KMS-11 (cell line): ENCODE results near the gene PRMT3.

Experiments used
- H2AFZ ChIP-seq: fragments of 200-600 bp; sonication (generic); 2 replicates; pipeline ENCODE4 v1.6.1; 2016; ENCODE audit warnings: antibody characterized with exemption, mixed run types, low read depth
- H3K27ac ChIP-seq: fragments of 200-600 bp; sonication (generic); 2 replicates; pipeline ENCODE4 v1.6.1; 2016; ENCODE audit warnings: mild to moderate bottlenecking, mixed run types
- H3K27me3 ChIP-seq: fragments of 200-600 bp; sonication (generic); 2 replicates; pipeline ENCODE4 v1.6.1; 2017; ENCODE audit warnings: mild to moderate bottlenecking, low read depth, mixed run types, moderate library complexity; ENCODE audit not compliant: insufficient read depth
- H3K36me3 ChIP-seq: fragments of 200-600 bp; sonication (generic); 2 replicates; pipeline ENCODE4 v1.6.1; 2017; ENCODE audit warnings: mild to moderate bottlenecking, mixed run types; ENCODE audit not compliant: insufficient read depth
- H3K4me1 ChIP-seq: fragments of 200-600 bp; sonication (generic); 2 replicates; pipeline ENCODE4 v1.6.1; 2016; ENCODE audit warnings: mild to moderate bottlenecking, low read depth, mixed run types; ENCODE audit not compliant: poor library complexity, severe bottlenecking
- H3K4me2 ChIP-seq: fragments of 200-600 bp; sonication (generic); 2 replicates; pipeline ENCODE4 v1.7.0; 2016; ENCODE audit warnings: mild to moderate bottlenecking, mixed run types
- H3K4me3 ChIP-seq: fragments of 200-600 bp; sonication (generic); IDR thresholded peaks from 2 replicates; pipeline ENCODE4 v1.6.1; 2017; ENCODE audit warnings: low read depth, low read length, mixed read lengths; ENCODE audit not compliant: insufficient read depth
- H3K79me2 ChIP-seq: fragments of 200-600 bp; sonication (generic); 2 replicates; pipeline ENCODE4 v1.6.1; 2016; ENCODE audit warnings: low read depth, mixed run types; ENCODE audit not compliant: insufficient read depth
- H3K9ac ChIP-seq: fragments of 200-600 bp; sonication (generic); 2 replicates; pipeline ENCODE4 v1.6.1; 2016; ENCODE audit warnings: mild to moderate bottlenecking, mixed run types
- H4K20me1 ChIP-seq: fragments of 200-600 bp; sonication (generic); 2 replicates; pipeline ENCODE4 v1.6.1; 2016; ENCODE audit warnings: mild to moderate bottlenecking, mixed run types; ENCODE audit not compliant: insufficient read depth
- TF ChIP-seq, protein P1 (sequence below): fragments of 200-600 bp; sonication (generic); conservative IDR thresholded peaks from 2 replicates; pipeline ENCODE4 v1.6.1; 2017; ENCODE audit warnings: low read depth, mild to moderate bottlenecking, antibody characterized with exemption, low read length, moderate library complexity, mixed read lengths

The PRMT3 gene

GRCh38 chr11:20474176-20474881 is 86.8 kb downstream of the PRMT3 start:
- TF ChIP-seq, protein P1, sequence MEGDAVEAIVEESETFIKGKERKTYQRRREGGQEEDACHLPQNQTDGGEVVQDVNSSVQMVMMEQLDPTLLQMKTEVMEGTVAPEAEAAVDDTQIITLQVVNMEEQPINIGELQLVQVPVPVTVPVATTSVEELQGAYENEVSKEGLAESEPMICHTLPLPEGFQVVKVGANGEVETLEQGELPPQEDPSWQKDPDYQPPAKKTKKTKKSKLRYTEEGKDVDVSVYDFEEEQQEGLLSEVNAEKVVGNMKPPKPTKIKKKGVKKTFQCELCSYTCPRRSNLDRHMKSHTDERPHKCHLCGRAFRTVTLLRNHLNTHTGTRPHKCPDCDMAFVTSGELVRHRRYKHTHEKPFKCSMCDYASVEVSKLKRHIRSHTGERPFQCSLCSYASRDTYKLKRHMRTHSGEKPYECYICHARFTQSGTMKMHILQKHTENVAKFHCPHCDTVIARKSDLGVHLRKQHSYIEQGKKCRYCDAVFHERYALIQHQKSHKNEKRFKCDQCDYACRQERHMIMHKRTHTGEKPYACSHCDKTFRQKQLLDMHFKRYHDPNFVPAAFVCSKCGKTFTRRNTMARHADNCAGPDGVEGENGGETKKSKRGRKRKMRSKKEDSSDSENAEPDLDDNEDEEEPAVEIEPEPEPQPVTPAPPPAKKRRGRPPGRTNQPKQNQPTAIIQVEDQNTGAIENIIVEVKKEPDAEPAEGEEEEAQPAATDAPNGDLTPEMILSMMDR = no peak
- no peak overlapping the region for H3K9ac ChIP-seq
- H3K27me3 ChIP-seq = no peaks in the 10 kb centered on the region
- no peaks in the 10 kb centered on the region for H3K79me2 ChIP-seq
- H2AFZ ChIP-seq = no peak overlapping the region
- no peak overlapping the region for H3K4me2 ChIP-seq
- H3K36me3 ChIP-seq = no peaks in the 10 kb centered on the region
- H3K4me3 ChIP-seq = no peak overlapping the region
- H3K4me1 ChIP-seq = no peaks in the 10 kb centered on the region
- H3K27ac ChIP-seq = no peak overlapping the region
- H4K20me1 ChIP-seq = no peaks in the 10 kb centered on the region

DNA sequence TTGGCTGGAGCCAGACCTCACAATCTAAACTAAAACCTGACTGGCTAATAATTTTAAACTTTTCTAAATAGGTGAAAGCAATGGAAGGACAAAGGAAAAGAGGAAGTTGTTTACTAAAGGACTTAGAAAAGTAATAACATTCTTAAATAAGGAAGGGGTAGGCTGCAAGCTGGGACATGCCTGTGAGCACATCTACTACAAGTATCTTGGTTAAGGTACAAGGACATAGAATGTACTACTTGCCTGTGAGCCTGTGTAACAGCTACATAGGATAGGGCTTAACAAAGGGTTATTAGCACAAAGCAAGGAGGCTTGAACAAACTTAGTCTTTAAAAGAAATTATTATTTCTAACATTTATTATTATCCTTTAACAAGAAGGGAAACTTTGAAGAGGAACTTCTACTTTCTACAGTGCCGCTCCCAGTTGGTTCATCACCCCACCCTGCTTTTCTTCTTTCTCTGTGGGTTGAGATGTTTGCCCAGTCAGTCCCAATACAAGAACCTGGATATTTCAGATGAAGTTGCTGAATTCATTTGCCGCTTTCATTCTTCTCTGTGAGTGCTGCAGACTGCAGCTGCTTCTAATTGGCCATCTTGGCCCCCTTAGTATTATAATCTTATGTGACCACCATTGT is 87.5 kb downstream of the PRMT3 start:
- Histone ChIP-seq H3K4me2 (no peak overlapping the region), H3K36me3 (no peaks in the 10 kb centered on the region), H4K20me1 (no peaks in the 10 kb centered on the region), H3K4me1 (no peaks in the 10 kb centered on the region), H2AFZ (no peak overlapping the region), H3K27ac (no peak overlapping the region), H3K4me3 (no peak overlapping the region), H3K79me2 (peaks cover 4% of the 10 kb centered on the region; the same call in 1 of the 2 replicates), H3K9ac (no peak overlapping the region), H3K27me3 (no peaks in the 10 kb centered on the region)
- TF ChIP-seq, protein P1 = no peak

GRCh38 chr11:20477418-20478090 is 90.0 kb downstream of the PRMT3 start:
- H3K4me1 ChIP-seq = no peaks in the 10 kb centered on the region
- no peak overlapping the region for H3K27ac ChIP-seq
- no peak overlapping the region for H3K4me2 ChIP-seq
- H3K9ac ChIP-seq = no peak overlapping the region
- H3K27me3 ChIP-seq = no peaks in the 10 kb centered on the region
- no peak overlapping the region for H3K4me3 ChIP-seq
- H3K36me3 ChIP-seq = no peaks in the 10 kb centered on the region
- H4K20me1 ChIP-seq = no peaks in the 10 kb centered on the region
- H2AFZ ChIP-seq = no peak overlapping the region
- peaks cover 4% of the 10 kb centered on the region; the same call in 1 of the 2 replicates for H3K79me2 ChIP-seq
- TF ChIP-seq, protein P1 = no peak

- no peaks in the 10 kb centered on the region for H4K20me1 ChIP-seq
- no peak overlapping the region for H3K9ac ChIP-seq
- no peak overlapping the region for H3K4me3 ChIP-seq
- H3K4me2 ChIP-seq = no peak overlapping the region
- H3K79me2 ChIP-seq = peaks cover 4% of the 10 kb centered on the region; the same call in 1 of the 2 replicates
- TF ChIP-seq, protein P1 = no peak
- H3K27me3 ChIP-seq = no peaks in the 10 kb centered on the region
- no peaks in the 10 kb centered on the region for H3K4me1 ChIP-seq
- H3K27ac ChIP-seq = no peak overlapping the region
- no peak overlapping the region for H2AFZ ChIP-seq
- no peaks in the 10 kb centered on the region for H3K36me3 ChIP-seq
These were observed 92.0 kb downstream of the PRMT3 start for GRCh38 chr11:20479513-20479912.
